HepG2 (cell line): Measurements from ENCODE around the gene AMIGO3. TPM values are rescaled to one million over a fixed set of nuclear protein-coding genes. Genes with fewer than 3 reads are reported as not detected.
A peak's percentile ranks its signal among the peaks of the same experiment; 100 is the strongest.

ENCODE experiments used
- ATF1 ChIP-seq: IDR thresholded peaks from 2 replicates; pipeline ENCODE4 v1.6.1; 2016; ENCODE audit warnings: mild to moderate bottlenecking, control low read depth
- BRCA1 ChIP-seq: sonication (generic); formaldehyde crosslinking; IDR thresholded peaks from 2 replicates; pipeline ENCODE4 v1.4.0; 2020; ENCODE audit warnings: missing genetic modification reagents
- EP300 ChIP-seq, 3 experiments: sonication (generic) in 1 of 3; formaldehyde crosslinking in 1 of 3; IDR thresholded peaks; 2 replicates each; pipeline versions ENCODE4 v1.5.1 to v1.6.1; 2011 to 2020; ENCODE audit warnings: low read depth in 2 of 3, low read length in 2 of 3, borderline replicate concordance in 1 of 3, improper control_type of control experiment in 1 of 3, mild to moderate bottlenecking in 1 of 3, missing genetic modification reagents in 1 of 3, moderate library complexity in 1 of 3
- GATAD2A ChIP-seq: IDR thresholded peaks from 2 replicates; pipeline ENCODE4 v1.6.1; 2016
- HNF4A ChIP-seq: sonication (generic); formaldehyde crosslinking; IDR thresholded peaks from 2 replicates; pipeline ENCODE4 v1.4.0; 2020; ENCODE audit warnings: missing genetic modification reagents
- KAT8 ChIP-seq: IDR thresholded peaks from 2 replicates; pipeline ENCODE4 v1.6.1; 2016; ENCODE audit warnings: missing genetic modification reagents, missing compliant biosample characterization
- MXI1 ChIP-seq: IDR thresholded peaks from 3 replicates; pipeline ENCODE4 v1.6.1; 2012; ENCODE audit warnings: low read depth, low read length, inconsistent platforms, borderline replicate concordance
- NR2F6 ChIP-seq, 2 experiments: IDR thresholded peaks; 2 replicates each; pipeline ENCODE4 v1.6.1; 2016; ENCODE audit warnings: antibody characterized with exemption in 1 of 2, mild to moderate bottlenecking in 1 of 2
- SMAD3 ChIP-seq: sonication (generic); formaldehyde crosslinking; IDR thresholded peaks from 2 replicates; pipeline ENCODE4 v1.4.0; 2020; ENCODE audit warnings: missing genetic modification reagents
- ZKSCAN1 ChIP-seq: fragments of 150-350 bp; IDR thresholded peaks from 2 replicates; pipeline ENCODE4 v1.6.1; 2014; ENCODE audit warnings: low read length
- ZNF543 ChIP-seq: sonication (generic); formaldehyde crosslinking; IDR thresholded peaks from 2 replicates; pipeline ENCODE4 v1.4.0; 2020; ENCODE audit warnings: mild to moderate bottlenecking, missing genetic modification reagents
- ZNF772 ChIP-seq: sonication (generic); formaldehyde crosslinking; IDR thresholded peaks from 2 replicates; pipeline ENCODE4 v1.5.0; 2020; ENCODE audit warnings: mild to moderate bottlenecking, missing genetic modification reagents
- ZNF891 ChIP-seq: sonication (generic); formaldehyde crosslinking; IDR thresholded peaks from 2 replicates; pipeline ENCODE4 v1.5.0; 2020; ENCODE audit warnings: mild to moderate bottlenecking, missing genetic modification reagents
- polyA plus RNA-seq, 8 experiments: library from polyadenylated mRNA; depleted of rRNA in 3 of 8; stranded (reverse) in 7 of 8; unstranded in 1 of 8; fragments of >200 nt; fragmentation: Illumina TruSeq in 4 of 8; extraction: Trizol in 4 of 8; gene quantifications; 2 replicates each; pipeline versions ENCODE4 v1.2.1 to v1.2.3, GENCODE V29; 2011 to 2016; ENCODE audit warnings: low read depth in 4 of 8, missing spikeins in 1 of 8, mixed read lengths in 1 of 8; ENCODE audit not compliant: insufficient read depth in 1 of 8
- total RNA-seq, 5 experiments: library from RNA; depleted of rRNA; stranded (reverse); fragments of >200 nt; fragmentation: Illumina TruSeq; extraction: Trizol; gene quantifications; 2 replicates each; pipeline ENCODE4 v1.2.3, GENCODE V29; 2016; ENCODE audit warnings: low read depth in 1 of 5
- TF ChIP-seq, protein P1 (sequence below): sonication (generic); formaldehyde crosslinking; IDR thresholded peaks from 2 replicates; pipeline ENCODE4 v1.4.0; 2020; ENCODE audit warnings: low read depth, missing genetic modification reagents
- TF ChIP-seq, protein P2 (sequence below): IDR thresholded peaks from 2 replicates; pipeline ENCODE4 v1.6.1; 2016; ENCODE audit warnings: control low read depth
- TF ChIP-seq, protein P3 (sequence below), 2 experiments: fragments of 450-650 bp in 1 of 2; sonication (generic) in 1 of 2; formaldehyde crosslinking; IDR thresholded peaks; 2 replicates each; pipeline versions ENCODE4 v1.5.0 to v1.8.0; 2020 to 2022; ENCODE audit warnings: mild to moderate bottlenecking in 1 of 2, missing genetic modification reagents in 1 of 2
- TF ChIP-seq, protein P4 (sequence below): sonication (generic); formaldehyde crosslinking; IDR thresholded peaks from 2 replicates; pipeline ENCODE4 v1.4.0; 2020; ENCODE audit warnings: missing genetic modification reagents
- TF ChIP-seq, protein P5 (sequence below): sonication (generic); formaldehyde crosslinking; IDR thresholded peaks from 2 replicates; pipeline ENCODE4 v1.8.0; 2022; ENCODE audit warnings: mild to moderate bottlenecking, missing genetic modification reagents, moderate library complexity
- TF ChIP-seq, protein P6 (sequence below): IDR thresholded peaks from 2 replicates; pipeline ENCODE4 v1.6.1; 2016; ENCODE audit warnings: low read depth, borderline replicate concordance
- TF ChIP-seq, protein P7 (sequence below): sonication (generic); formaldehyde crosslinking; IDR thresholded peaks from 2 replicates; pipeline ENCODE4 v1.4.0; 2020; ENCODE audit warnings: missing genetic modification reagents

AMIGO3 gene
- total and polyA plus RNA-seq, 2 of the 13 experiments (the other 11 are each of a cell fraction or from before 2014, with no cell fraction given), result 0.35 TPM; not detected in 1

DNA sequence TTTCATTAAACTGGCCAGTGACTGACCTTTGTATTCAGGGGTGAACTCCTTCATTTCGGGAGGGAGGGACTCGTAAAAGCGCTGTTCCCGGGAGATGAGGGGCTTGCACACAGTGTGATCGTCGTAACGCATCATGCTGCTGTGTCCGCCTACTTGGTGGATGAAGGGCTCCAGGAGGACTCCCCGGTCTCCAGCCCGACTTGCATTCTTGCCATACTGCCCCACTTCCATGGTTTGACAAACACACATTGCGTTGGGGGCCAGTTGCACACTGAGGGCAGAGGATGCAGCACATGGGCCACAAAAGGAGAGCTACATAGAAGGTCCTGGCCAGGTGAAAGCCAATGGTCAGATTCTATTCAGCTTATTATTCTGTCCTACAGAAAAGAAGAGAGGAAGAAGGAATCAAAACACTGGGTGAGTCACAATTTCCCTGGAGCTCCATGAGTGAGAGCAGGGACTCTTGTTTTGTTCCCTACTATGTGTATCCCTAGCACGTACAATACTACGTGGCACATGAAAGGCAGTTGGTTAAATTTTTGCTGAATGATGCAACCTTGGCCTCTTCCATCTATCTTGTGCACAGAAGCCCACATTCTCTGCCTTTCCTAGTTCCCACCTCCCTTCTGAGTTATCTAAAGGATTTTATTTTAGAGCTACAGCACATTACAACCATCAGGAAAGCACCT lies 28.5 kb upstream of the AMIGO3 start (continued):
- TF ChIP-seq, protein P1, sequence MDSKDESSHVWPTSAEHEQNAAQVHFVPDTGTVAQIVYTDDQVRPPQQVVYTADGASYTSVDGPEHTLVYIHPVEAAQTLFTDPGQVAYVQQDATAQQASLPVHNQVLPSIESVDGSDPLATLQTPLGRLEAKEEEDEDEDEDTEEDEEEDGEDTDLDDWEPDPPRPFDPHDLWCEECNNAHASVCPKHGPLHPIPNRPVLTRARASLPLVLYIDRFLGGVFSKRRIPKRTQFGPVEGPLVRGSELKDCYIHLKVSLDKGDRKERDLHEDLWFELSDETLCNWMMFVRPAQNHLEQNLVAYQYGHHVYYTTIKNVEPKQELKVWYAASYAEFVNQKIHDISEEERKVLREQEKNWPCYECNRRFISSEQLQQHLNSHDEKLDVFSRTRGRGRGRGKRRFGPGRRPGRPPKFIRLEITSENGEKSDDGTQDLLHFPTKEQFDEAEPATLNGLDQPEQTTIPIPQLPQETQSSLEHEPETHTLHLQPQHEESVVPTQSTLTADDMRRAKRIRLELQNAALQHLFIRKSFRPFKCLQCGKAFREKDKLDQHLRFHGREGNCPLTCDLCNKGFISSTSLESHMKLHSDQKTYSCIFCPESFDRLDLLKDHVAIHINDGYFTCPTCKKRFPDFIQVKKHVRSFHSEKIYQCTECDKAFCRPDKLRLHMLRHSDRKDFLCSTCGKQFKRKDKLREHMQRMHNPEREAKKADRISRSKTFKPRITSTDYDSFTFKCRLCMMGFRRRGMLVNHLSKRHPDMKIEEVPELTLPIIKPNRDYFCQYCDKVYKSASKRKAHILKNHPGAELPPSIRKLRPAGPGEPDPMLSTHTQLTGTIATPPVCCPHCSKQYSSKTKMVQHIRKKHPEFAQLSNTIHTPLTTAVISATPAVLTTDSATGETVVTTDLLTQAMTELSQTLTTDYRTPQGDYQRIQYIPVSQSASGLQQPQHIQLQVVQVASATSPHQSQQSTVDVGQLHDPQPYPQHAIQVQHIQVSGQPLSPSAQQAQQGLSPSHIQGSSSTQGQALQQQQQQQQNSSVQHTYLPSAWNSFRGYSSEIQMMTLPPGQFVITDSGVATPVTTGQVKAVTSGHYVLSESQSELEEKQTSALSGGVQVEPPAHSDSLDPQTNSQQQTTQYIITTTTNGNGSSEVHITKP (CRISPR knock-in tag), result peak; percentile 45; the same call in 1 of the 2 replicates
- TF ChIP-seq ZKSCAN1 (peak; percentile 97), MXI1 (no peak), NR2F6 (IDR thresholded peaks at IDR 0.05) (no peak), NR2F6 (CRISPR knock-in tag; IDR thresholded peaks at IDR 0.05) (no peak), SMAD3 (CRISPR knock-in tag) (no peak), BRCA1 (CRISPR knock-in tag) (no peak), ZNF891 (CRISPR knock-in tag) (no peak), ATF1 (CRISPR knock-in tag) (peak; percentile 28; the same call in 1 of the 2 replicates), HNF4A (peak; percentile 5; the same call in 1 of the 2 replicates), ZNF772 (no peak), ZNF543 (no peak), EP300 (IDR thresholded peaks at IDR 0.05; ENCODE audit: low read depth in 2 of 2, low read length in 2 of 2) (peak in 1 of 2 experiments; percentile 31; a peak in 1 of 4 replicates), EP300 (CRISPR knock-in tag; IDR thresholded peaks at IDR 0.05; ENCODE audit: borderline replicate concordance) (no peak), KAT8 (CRISPR knock-in tag) (no peak), GATAD2A (peak; percentile 60)
- TF ChIP-seq, protein P2, sequence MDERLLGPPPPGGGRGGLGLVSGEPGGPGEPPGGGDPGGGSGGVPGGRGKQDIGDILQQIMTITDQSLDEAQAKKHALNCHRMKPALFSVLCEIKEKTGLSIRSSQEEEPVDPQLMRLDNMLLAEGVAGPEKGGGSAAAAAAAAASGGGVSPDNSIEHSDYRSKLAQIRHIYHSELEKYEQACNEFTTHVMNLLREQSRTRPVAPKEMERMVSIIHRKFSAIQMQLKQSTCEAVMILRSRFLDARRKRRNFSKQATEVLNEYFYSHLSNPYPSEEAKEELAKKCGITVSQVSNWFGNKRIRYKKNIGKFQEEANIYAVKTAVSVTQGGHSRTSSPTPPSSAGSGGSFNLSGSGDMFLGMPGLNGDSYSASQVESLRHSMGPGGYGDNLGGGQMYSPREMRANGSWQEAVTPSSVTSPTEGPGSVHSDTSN (CRISPR knock-in tag), result no peak
- TF ChIP-seq, protein P3, sequence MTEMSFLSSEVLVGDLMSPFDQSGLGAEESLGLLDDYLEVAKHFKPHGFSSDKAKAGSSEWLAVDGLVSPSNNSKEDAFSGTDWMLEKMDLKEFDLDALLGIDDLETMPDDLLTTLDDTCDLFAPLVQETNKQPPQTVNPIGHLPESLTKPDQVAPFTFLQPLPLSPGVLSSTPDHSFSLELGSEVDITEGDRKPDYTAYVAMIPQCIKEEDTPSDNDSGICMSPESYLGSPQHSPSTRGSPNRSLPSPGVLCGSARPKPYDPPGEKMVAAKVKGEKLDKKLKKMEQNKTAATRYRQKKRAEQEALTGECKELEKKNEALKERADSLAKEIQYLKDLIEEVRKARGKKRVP (CRISPR knock-in tag; IDR thresholded peaks at IDR 0.05), result peak in 1 of 2 experiments; percentile 95; a peak in 2 of 4 replicates
- TF ChIP-seq, protein P4, sequence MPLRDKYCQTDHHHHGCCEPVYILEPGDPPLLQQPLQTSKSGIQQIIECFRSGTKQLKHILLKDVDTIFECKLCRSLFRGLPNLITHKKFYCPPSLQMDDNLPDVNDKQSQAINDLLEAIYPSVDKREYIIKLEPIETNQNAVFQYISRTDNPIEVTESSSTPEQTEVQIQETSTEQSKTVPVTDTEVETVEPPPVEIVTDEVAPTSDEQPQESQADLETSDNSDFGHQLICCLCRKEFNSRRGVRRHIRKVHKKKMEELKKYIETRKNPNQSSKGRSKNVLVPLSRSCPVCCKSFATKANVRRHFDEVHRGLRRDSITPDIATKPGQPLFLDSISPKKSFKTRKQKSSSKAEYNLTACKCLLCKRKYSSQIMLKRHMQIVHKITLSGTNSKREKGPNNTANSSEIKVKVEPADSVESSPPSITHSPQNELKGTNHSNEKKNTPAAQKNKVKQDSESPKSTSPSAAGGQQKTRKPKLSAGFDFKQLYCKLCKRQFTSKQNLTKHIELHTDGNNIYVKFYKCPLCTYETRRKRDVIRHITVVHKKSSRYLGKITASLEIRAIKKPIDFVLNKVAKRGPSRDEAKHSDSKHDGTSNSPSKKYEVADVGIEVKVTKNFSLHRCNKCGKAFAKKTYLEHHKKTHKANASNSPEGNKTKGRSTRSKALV (CRISPR knock-in tag), result no peak
- TF ChIP-seq, protein P5, sequence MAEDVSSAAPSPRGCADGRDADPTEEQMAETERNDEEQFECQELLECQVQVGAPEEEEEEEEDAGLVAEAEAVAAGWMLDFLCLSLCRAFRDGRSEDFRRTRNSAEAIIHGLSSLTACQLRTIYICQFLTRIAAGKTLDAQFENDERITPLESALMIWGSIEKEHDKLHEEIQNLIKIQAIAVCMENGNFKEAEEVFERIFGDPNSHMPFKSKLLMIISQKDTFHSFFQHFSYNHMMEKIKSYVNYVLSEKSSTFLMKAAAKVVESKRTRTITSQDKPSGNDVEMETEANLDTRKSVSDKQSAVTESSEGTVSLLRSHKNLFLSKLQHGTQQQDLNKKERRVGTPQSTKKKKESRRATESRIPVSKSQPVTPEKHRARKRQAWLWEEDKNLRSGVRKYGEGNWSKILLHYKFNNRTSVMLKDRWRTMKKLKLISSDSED, result no peak
- TF ChIP-seq, protein P6, sequence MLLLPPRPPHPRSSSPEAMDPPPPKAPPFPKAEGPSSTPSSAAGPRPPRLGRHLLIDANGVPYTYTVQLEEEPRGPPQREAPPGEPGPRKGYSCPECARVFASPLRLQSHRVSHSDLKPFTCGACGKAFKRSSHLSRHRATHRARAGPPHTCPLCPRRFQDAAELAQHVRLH (CRISPR knock-in tag), result no peak
- TF ChIP-seq, protein P7, sequence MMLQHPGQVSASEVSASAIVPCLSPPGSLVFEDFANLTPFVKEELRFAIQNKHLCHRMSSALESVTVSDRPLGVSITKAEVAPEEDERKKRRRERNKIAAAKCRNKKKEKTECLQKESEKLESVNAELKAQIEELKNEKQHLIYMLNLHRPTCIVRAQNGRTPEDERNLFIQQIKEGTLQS (CRISPR knock-in tag), result no peak
